ENCODE data around the gene VPS26B. TPM values are rescaled to one million over a fixed set of nuclear protein-coding genes. Genes with fewer than 3 reads are reported as not detected.

Gene VPS26B
- total RNA-seq, 4 donors from 2014 or later, result 30.2 to 50.2 (median 41.7) TPM

GRCh38 chr11:134267461-134267860 is 43.0 kb downstream of the VPS26B start:
- 74% methylated on average over 5 of the region's 5 CpGs for WGBS
- no peak overlapping the region for H3K4me3 ChIP-seq
- peaks cover 8 to 30% (median 23%) of the 10 kb centered on the region in 4 donors for H3K36me3 ChIP-seq
- no peak for DNase-seq (ENCODE audit: extremely low spot score)
- TF ChIP-seq POLR2A (IDR thresholded peaks at IDR 0.05; ENCODE audit: low read depth), result no peak
- TF ChIP-seq EP300 (IDR thresholded peaks at IDR 0.05), result no peak
- TF ChIP-seq POLR2AphosphoS5 (IDR thresholded peaks at IDR 0.05), result no peak
- TF ChIP-seq, protein P1, sequence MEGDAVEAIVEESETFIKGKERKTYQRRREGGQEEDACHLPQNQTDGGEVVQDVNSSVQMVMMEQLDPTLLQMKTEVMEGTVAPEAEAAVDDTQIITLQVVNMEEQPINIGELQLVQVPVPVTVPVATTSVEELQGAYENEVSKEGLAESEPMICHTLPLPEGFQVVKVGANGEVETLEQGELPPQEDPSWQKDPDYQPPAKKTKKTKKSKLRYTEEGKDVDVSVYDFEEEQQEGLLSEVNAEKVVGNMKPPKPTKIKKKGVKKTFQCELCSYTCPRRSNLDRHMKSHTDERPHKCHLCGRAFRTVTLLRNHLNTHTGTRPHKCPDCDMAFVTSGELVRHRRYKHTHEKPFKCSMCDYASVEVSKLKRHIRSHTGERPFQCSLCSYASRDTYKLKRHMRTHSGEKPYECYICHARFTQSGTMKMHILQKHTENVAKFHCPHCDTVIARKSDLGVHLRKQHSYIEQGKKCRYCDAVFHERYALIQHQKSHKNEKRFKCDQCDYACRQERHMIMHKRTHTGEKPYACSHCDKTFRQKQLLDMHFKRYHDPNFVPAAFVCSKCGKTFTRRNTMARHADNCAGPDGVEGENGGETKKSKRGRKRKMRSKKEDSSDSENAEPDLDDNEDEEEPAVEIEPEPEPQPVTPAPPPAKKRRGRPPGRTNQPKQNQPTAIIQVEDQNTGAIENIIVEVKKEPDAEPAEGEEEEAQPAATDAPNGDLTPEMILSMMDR (IDR thresholded peaks at IDR 0.05), result no peak
- no peak overlapping the region for H3K27ac ChIP-seq (replicated peaks in 1 of 4)
- intact Hi-C loops (cut with DNase I), result no loop called here
- peaks cover 0 to 32% (median 2%) of the 10 kb centered on the region in 4 donors for H3K27me3 ChIP-seq
- H3K4me1 ChIP-seq, result no peaks in the 10 kb centered on the region
- no peaks in the 10 kb centered on the region for H3K9me3 ChIP-seq

GRCh38 chr11:134267966-134268365 is 43.5 kb downstream of the VPS26B start:
- 86% methylated on average over 11 of the region's 11 CpGs for WGBS
- intact Hi-C loops (cut with DNase I), result no loop called here
- Histone ChIP-seq H3K4me1 (no peaks in the 10 kb centered on the region), H3K9me3 (no peaks in the 10 kb centered on the region), H3K27ac (replicated peaks in 1 of 4) (no peak overlapping the region), H3K27me3 (peaks cover 0 to 37% (median 3%) of the 10 kb centered on the region in 4 donors), H3K36me3 (peaks cover 5 to 25% (median 18%) of the 10 kb centered on the region in 4 donors), H3K4me3 (no peak overlapping the region)
- TF ChIP-seq EP300 (IDR thresholded peaks at IDR 0.05), result no peak
- TF ChIP-seq, protein P1 (IDR thresholded peaks at IDR 0.05), result no peak
- no peak for TF ChIP-seq POLR2AphosphoS5 (IDR thresholded peaks at IDR 0.05)
- no peak for TF ChIP-seq POLR2A (IDR thresholded peaks at IDR 0.05; ENCODE audit: low read depth)
- no peak for DNase-seq (ENCODE audit: extremely low spot score)

- 61% methylated on average over 5 of the region's 5 CpGs for WGBS
- Histone ChIP-seq H3K27ac (replicated peaks in 1 of 4) (no peak overlapping the region), H3K4me3 (no peak overlapping the region), H3K4me1 (peaks cover 0 to under 1% (median under 1%) of the 10 kb centered on the region in 4 donors), H3K36me3 (peaks cover 0 to 2% (median under 1%) of the 10 kb centered on the region in 4 donors), H3K27me3 (peaks cover 0 to 60% (median 20%) of the 10 kb centered on the region in 4 donors), H3K9me3 (no peaks in the 10 kb centered on the region)
- DNase-seq (ENCODE audit: extremely low spot score), result no peak
- no peak for TF ChIP-seq POLR2A (IDR thresholded peaks at IDR 0.05; ENCODE audit: low read depth)
- TF ChIP-seq, protein P1 (IDR thresholded peaks at IDR 0.05), result no peak
- no peak for TF ChIP-seq EP300 (IDR thresholded peaks at IDR 0.05)
- no peak for TF ChIP-seq POLR2AphosphoS5 (IDR thresholded peaks at IDR 0.05)
- intact Hi-C loops (cut with DNase I), result no loop called here
Observed at GRCh38 chr11:134270250-134270714, 45.8 kb downstream of the VPS26B start.

DNA sequence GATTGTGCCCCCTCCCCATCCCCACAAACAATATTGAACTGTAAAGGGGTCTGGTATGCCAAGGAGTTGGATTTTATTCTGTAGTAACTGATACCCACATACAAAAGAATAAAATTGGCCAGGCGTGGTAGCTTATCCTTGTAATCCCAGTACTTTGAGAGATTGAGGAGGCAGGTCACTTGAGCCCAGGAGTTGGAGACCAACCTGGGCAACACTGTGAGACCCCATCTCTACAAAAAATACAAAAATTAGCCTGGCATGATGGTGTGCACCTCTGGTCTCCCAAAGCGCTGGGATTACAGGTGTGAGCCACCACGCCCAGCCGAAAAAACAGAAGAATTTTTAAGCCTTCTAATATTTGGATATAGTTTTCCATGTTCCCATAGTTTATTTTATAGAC is 47.5 kb downstream of the VPS26B start:
- no peak overlapping the region for H3K27ac ChIP-seq (replicated peaks in 1 of 4)
- no peak overlapping the region for H3K4me3 ChIP-seq
- intact Hi-C loops (cut with DNase I), result no loop called here
- DNase-seq (ENCODE audit: extremely low spot score), result no peak
- WGBS, result 97% methylated on average over 4 of the region's 4 CpGs
- H3K9me3 ChIP-seq, result no peaks in the 10 kb centered on the region
- TF ChIP-seq, protein P1 (IDR thresholded peaks at IDR 0.05), result no peak
- TF ChIP-seq EP300 (IDR thresholded peaks at IDR 0.05), result no peak
- TF ChIP-seq POLR2AphosphoS5 (IDR thresholded peaks at IDR 0.05), result no peak
- no peak for TF ChIP-seq POLR2A (IDR thresholded peaks at IDR 0.05; ENCODE audit: low read depth)
- peaks cover 14 to 18% (median 17%) of the 10 kb centered on the region in 4 donors for H3K4me1 ChIP-seq
- H3K36me3 ChIP-seq, result no peaks in the 10 kb centered on the region
- peaks cover 12 to 77% (median 37%) of the 10 kb centered on the region in 4 donors for H3K27me3 ChIP-seq
